Neuronal stem cell (in vitro differentiated cells): ENCODE measurements around the gene SLC7A14.

Source experiments
- DNase-seq: peaks from one replicate; pipeline ENCODE4 v3.0.0-alpha.2; 2013; ENCODE audit warnings: low spot score
- H2AFZ ChIP-seq: one replicate; pipeline ENCODE4 v1.6.1; 2013; ENCODE audit warnings: mild to moderate bottlenecking, low read length, inconsistent platforms
- H2AK5ac ChIP-seq: 2 replicates; pipeline ENCODE4 v1.6.1; 2013; ENCODE audit warnings: low read depth, mild to moderate bottlenecking, inconsistent platforms, low read length, moderate library complexity, mixed read lengths
- H2BK120ac ChIP-seq: 2 replicates; pipeline ENCODE4 v1.6.1; 2013; ENCODE audit warnings: low read depth, mild to moderate bottlenecking, inconsistent platforms, low read length, moderate library complexity, mixed read lengths
- H2BK12ac ChIP-seq: one replicate; pipeline ENCODE4 v1.6.1; 2013; ENCODE audit warnings: low read length, inconsistent platforms
- H2BK15ac ChIP-seq: 2 replicates; pipeline ENCODE4 v1.6.1; 2013; ENCODE audit warnings: mild to moderate bottlenecking, low read length, inconsistent platforms, mixed read lengths
- H2BK5ac ChIP-seq: one replicate; pipeline ENCODE4 v1.6.1; 2013; ENCODE audit warnings: inconsistent platforms, mild to moderate bottlenecking, low read length, moderate library complexity
- H3K14ac ChIP-seq: one replicate; pipeline ENCODE4 v1.6.1; 2013; ENCODE audit warnings: low read length, inconsistent platforms
- H3K18ac ChIP-seq: 2 replicates; pipeline ENCODE4 v1.6.1; 2013; ENCODE audit warnings: low read length, inconsistent platforms
- H3K23ac ChIP-seq: 2 replicates; pipeline ENCODE4 v1.6.1; 2013; ENCODE audit warnings: low read depth, mild to moderate bottlenecking, mixed read lengths, low read length, inconsistent platforms; ENCODE audit not compliant: poor library complexity
- H3K27ac ChIP-seq: replicated peaks from 3 replicates; pipeline ENCODE4 v1.5.1; 2013; ENCODE audit warnings: low read length, inconsistent platforms
- H3K27me3 ChIP-seq, 3 experiments: 2 replicates each; pipeline ENCODE4 v1.6.1; 2013; ENCODE audit warnings: low read length in 3 of 3, mild to moderate bottlenecking in 2 of 3, inconsistent platforms in 1 of 3, low read depth in 1 of 3, mixed read lengths in 1 of 3, moderate library complexity in 1 of 3; ENCODE audit not compliant: control insufficient read depth in 3 of 3, insufficient read depth in 3 of 3
- H3K36me3 ChIP-seq, 2 donors: replicated peaks in 1 of 2; 2 replicates each; pipeline ENCODE4 v1.6.1; 2013; ENCODE audit warnings: low read length in 2 of 2; ENCODE audit not compliant: control insufficient read depth in 2 of 2, insufficient read depth in 2 of 2
- H3K4ac ChIP-seq: 2 replicates; pipeline ENCODE4 v1.6.1; 2013; ENCODE audit warnings: inconsistent platforms, mild to moderate bottlenecking, low read length, moderate library complexity
- H3K4me1 ChIP-seq, 2 donors: 1 replicate in 1 of 2; 2 replicates in 1 of 2; pipeline ENCODE4 v1.6.1; 2013; ENCODE audit warnings: low read length in 2 of 2, low read depth in 1 of 2; ENCODE audit not compliant: control insufficient read depth in 2 of 2, insufficient read depth in 1 of 2
- H3K4me2 ChIP-seq: one replicate; pipeline ENCODE4 v1.6.1; 2013; ENCODE audit warnings: mild to moderate bottlenecking, low read length, inconsistent platforms; ENCODE audit not compliant: insufficient read depth, poor library complexity, severe bottlenecking
- H3K4me3 ChIP-seq, 2 donors: 2 replicates each; pipeline ENCODE4 v1.5.1; 2013; ENCODE audit warnings: low read length in 2 of 2, mild to moderate bottlenecking in 2 of 2, inconsistent platforms in 1 of 2, moderate library complexity in 1 of 2
- H3K79me1 ChIP-seq: one replicate; pipeline ENCODE4 v1.6.1; 2013; ENCODE audit warnings: low read depth, mild to moderate bottlenecking, inconsistent platforms, low read length, moderate library complexity
- H3K9ac ChIP-seq: one replicate; pipeline ENCODE4 v1.6.1; 2013; ENCODE audit warnings: mild to moderate bottlenecking, low read depth, low read length, inconsistent platforms; ENCODE audit not compliant: poor library complexity
- H3K9me3 ChIP-seq, 2 donors: replicated peaks in 1 of 2; 2 replicates each; pipeline versions ENCODE3 to v1.6.1; 2013; ENCODE audit warnings: low read length in 2 of 2, mild to moderate bottlenecking in 2 of 2, inconsistent platforms in 1 of 2, low read depth in 1 of 2, mixed read lengths in 1 of 2, moderate library complexity in 1 of 2; ENCODE audit not compliant: control insufficient read depth in 2 of 2, insufficient read depth in 1 of 2
- H4K8ac ChIP-seq: one replicate; pipeline ENCODE4 v1.6.1; 2013; ENCODE audit warnings: low read depth, mild to moderate bottlenecking, inconsistent platforms, low read length, moderate library complexity
- H4K91ac ChIP-seq: one replicate; pipeline ENCODE4 v1.6.1; 2013; ENCODE audit warnings: low read length, low read depth, mild to moderate bottlenecking, inconsistent platforms; ENCODE audit not compliant: poor library complexity
- whole genome bisulfite sequencing, 2 donors: extraction: QIAGEN DNeasy Blood & Tissue Kit; methylation state at CpG; one replicate each; pipeline ENCODE4 v1.1.7; 2013; ENCODE audit warnings: missing lambda C conversion rate in 2 of 2, mixed read lengths in 1 of 2; ENCODE audit not compliant: insufficient read length in 2 of 2, insufficient replicate concordance in 1 of 2; ENCODE audit errors: extremely low coverage in 2 of 2; 5-methylcytosine and 5-hydroxymethylcytosine counted together

SLC7A14 gene

DNA sequence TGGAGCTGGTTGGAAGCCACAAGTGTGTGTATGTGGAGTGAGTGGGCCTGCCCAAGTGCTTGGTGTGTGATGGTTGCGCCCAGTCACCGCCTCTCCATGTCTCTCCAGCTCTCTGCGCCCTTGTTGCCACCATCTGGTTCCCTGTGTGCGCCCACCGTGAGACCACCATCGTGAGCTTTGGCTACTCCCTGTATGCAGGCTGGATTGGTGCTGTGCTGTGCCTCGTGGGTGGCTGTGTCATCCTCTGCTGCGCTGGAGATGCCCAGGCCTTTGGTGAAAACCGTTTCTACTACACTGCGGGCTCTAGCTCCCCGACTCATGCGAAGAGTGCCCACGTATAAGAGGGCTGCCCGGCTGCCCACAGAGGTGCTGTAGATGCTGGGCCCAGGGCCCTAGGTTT, 153.5 kb downstream of the SLC7A14 start:
- H4K8ac ChIP-seq, result peak overlapping the region; percentile 43
- WGBS, 2 donors, result no CpG with 5 or more reads among the region's 14 CpGs

GRCh38 chr3:170431054-170431453, 154.8 kb downstream of the SLC7A14 start:
- Histone ChIP-seq H2BK12ac (no peak overlapping the region), H3K27me3 (no peaks in the 10 kb centered on the region), H3K18ac (no peak overlapping the region), H3K27ac (no peak overlapping the region), H3K9me3 (no peaks in the 10 kb centered on the region), H3K36me3 (no peaks in the 10 kb centered on the region), H3K4me2 (no peak overlapping the region), H3K4ac (no peak overlapping the region), H2BK5ac (no peak overlapping the region), H3K79me1 (no peaks in the 10 kb centered on the region), H4K8ac (no peak overlapping the region), H3K23ac (no peak overlapping the region), H3K14ac (no peak overlapping the region), H3K9ac (no peak overlapping the region), H2BK15ac (no peak overlapping the region), H2AFZ (no peak overlapping the region), H3K4me3 (no peak overlapping the region), H2BK120ac (no peak overlapping the region), H3K4me1 (peaks cover 2 to 24% of the 10 kb centered on the region in 2 donors), H2AK5ac (no peak overlapping the region), H4K91ac (no peak overlapping the region)
- no CpG with 5 or more reads among the region's 3 CpGs for WGBS, 2 donors
- DNase-seq, result no peak

More for the DNA sequence above, 153.5 kb downstream of the SLC7A14 start:
- peak overlapping the region; percentile 58 for H2BK12ac ChIP-seq
- H3K9ac ChIP-seq, result peak overlapping the region; percentile 60
- no peak overlapping the region for H2BK120ac ChIP-seq
- H3K9me3 ChIP-seq, result no peaks in the 10 kb centered on the region
- no peak overlapping the region for H3K4me2 ChIP-seq
- peaks cover 5 to 20% of the 10 kb centered on the region in 2 donors for H3K4me1 ChIP-seq
- H3K27ac ChIP-seq, result no peak overlapping the region
- H3K18ac ChIP-seq, result peak overlapping the region; percentile 85
- no peak overlapping the region for H4K91ac ChIP-seq
- H3K23ac ChIP-seq, result peak overlapping the region; percentile 43
- H3K27me3 ChIP-seq, result no peaks in the 10 kb centered on the region
- no peak overlapping the region for H3K4me3 ChIP-seq
- H2AFZ ChIP-seq, result no peak overlapping the region
- no peak overlapping the region for H2BK5ac ChIP-seq
- DNase-seq, result no peak
- peak overlapping the region; percentile 82 for H3K14ac ChIP-seq
- no peaks in the 10 kb centered on the region for H3K36me3 ChIP-seq
- H2BK15ac ChIP-seq, result peak overlapping the region; percentile 67
- no peaks in the 10 kb centered on the region for H3K79me1 ChIP-seq
- no peak overlapping the region for H3K4ac ChIP-seq
- H2AK5ac ChIP-seq, result peak overlapping the region; percentile 46

DNA sequence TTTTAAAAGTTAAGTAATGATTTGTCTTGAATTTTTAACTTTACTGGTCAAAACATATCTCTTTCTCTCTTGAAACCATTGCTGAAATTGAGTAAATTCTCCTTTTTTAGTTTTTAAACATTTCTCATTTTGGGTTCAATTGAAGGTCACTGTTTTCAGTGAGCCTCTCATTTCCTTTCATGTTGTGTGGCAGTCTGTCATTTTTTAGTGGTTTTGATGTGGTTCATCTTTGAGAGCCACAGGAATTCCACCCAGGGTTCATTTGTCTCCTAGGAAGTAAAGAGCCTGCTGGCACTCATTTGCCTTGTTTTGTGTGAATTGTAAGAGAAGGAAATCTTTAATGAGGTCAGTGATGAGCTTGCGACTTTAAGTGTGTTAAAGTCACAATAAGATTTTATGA, 156.8 kb downstream of the SLC7A14 start:
- H4K91ac ChIP-seq, result no peak overlapping the region
- H3K23ac ChIP-seq, result no peak overlapping the region
- no peaks in the 10 kb centered on the region for H3K27me3 ChIP-seq
- no peaks in the 10 kb centered on the region for H3K79me1 ChIP-seq
- no peak overlapping the region for H2BK5ac ChIP-seq
- H2BK120ac ChIP-seq, result no peak overlapping the region
- H2AFZ ChIP-seq, result no peak overlapping the region
- peaks cover 8 to 31% of the 10 kb centered on the region in 2 donors for H3K4me1 ChIP-seq
- H3K36me3 ChIP-seq, result no peaks in the 10 kb centered on the region
- no peak overlapping the region for H3K14ac ChIP-seq
- no CpG with 5 or more reads among the region's 1 CpG for WGBS, 2 donors
- H2BK15ac ChIP-seq, result no peak overlapping the region
- H3K27ac ChIP-seq, result no peak overlapping the region
- H3K4me2 ChIP-seq, result no peak overlapping the region
- no peak for DNase-seq
- H3K9ac ChIP-seq, result no peak overlapping the region
- no peak overlapping the region for H3K4me3 ChIP-seq
- H4K8ac ChIP-seq, result no peak overlapping the region
- no peak overlapping the region for H3K4ac ChIP-seq
- no peak overlapping the region for H2BK12ac ChIP-seq
- H2AK5ac ChIP-seq, result no peak overlapping the region
- no peaks in the 10 kb centered on the region for H3K9me3 ChIP-seq
- no peak overlapping the region for H3K18ac ChIP-seq

DNA sequence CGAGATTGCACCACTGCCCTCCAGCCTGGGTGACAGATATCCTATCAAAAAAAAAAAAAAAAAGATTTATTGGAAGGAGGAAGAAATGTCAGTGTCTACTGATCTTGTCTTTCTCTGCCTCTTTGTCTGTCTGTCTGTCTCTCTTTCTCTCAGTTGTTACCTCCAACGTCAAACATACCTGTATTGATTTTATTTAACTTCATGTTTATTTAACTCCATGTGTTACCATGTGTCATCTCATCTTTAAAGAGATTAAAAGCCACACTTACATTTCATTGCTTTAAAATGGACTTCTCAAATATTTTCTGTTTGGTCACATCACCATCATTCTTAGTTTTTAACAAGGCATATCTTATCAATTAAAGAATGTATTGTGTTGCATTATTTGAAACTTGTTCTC, 157.8 kb downstream of the SLC7A14 start:
- no peak overlapping the region for H3K23ac ChIP-seq
- H2BK12ac ChIP-seq, result no peak overlapping the region
- H3K4ac ChIP-seq, result no peak overlapping the region
- peaks cover 8 to 31% of the 10 kb centered on the region in 2 donors for H3K4me1 ChIP-seq
- H3K27ac ChIP-seq, result no peak overlapping the region
- no peaks in the 10 kb centered on the region for H3K36me3 ChIP-seq
- H2BK120ac ChIP-seq, result no peak overlapping the region
- H3K14ac ChIP-seq, result no peak overlapping the region
- H3K79me1 ChIP-seq, result no peaks in the 10 kb centered on the region
- H3K4me2 ChIP-seq, result no peak overlapping the region
- WGBS, 2 donors, result no CpG with 5 or more reads among the region's 2 CpGs
- H2AFZ ChIP-seq, result no peak overlapping the region
- no peak overlapping the region for H2BK5ac ChIP-seq
- H3K27me3 ChIP-seq, result no peaks in the 10 kb centered on the region
- no peak overlapping the region for H2BK15ac ChIP-seq
- no peak for DNase-seq
- H3K9me3 ChIP-seq, result no peaks in the 10 kb centered on the region
- H3K9ac ChIP-seq, result no peak overlapping the region
- no peak overlapping the region for H4K8ac ChIP-seq
- H3K18ac ChIP-seq, result no peak overlapping the region
- H3K4me3 ChIP-seq, result no peak overlapping the region
- no peak overlapping the region for H2AK5ac ChIP-seq
- no peak overlapping the region for H4K91ac ChIP-seq
